Hippocampal formation (tissue), 2 donors: ENCODE data around the gene FAM13A.
A peak's percentile ranks its signal among the peaks of the same experiment; 100 is the strongest.
"Not testable (repeated sequence)": the region's sequence is repeated elsewhere in the genome, so short reads cannot be mapped to it uniquely, and the experiment has no call there.

Source experiments
- DNase-seq, 2 donors: peaks; one replicate each; lab custom pipeline; 2025; lab: John Stamatoyannopoulos, UW

Gene FAM13A

DNA sequence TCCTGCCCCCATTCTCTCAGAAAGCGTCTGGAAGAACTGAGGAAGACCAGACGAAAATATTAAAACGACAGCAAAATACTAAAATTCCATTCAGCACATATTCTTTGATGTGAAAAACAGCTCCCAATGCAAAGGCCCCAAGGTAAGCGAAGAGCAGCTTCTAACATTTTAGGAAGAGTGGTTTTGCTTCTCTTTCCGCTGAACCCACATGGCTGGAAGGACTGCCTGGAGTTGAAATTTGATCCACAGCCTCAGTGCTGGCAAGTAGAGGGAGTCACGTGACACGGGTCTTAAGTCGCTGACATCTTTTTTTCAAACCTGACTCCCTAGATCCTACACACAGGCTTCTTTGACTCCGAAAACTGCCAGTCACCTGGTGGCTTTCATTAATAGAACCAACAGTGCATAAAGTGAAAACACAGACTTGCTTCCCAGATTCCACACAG lies at the start of gene FAM13A:
TSS of gene FAM13A (minus strand) at position 233 of the 446 bp plus-strand sequence. CDS start at position 12, 221 bp downstream.
- peak; percentile 35 to 71 for DNase-seq

DNA sequence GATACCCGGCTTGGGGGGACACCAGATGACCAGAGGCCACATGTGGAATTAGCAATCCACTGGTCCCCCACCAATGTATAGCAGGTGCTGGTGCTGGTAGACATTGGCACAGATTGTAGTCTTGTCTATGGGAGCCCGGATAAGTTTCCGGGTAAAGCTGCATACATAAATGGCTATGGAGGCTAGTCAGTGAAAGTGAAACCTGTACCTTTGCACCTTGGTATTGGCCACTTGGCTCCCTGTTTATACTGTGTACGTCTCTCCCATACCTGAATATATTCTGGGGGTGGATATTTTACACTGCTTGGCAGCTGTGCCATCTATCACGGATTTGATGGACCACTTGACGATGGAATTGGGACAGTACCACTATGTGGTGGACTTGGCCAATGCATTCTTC lies 48.7 kb upstream of the FAM13A start:
- DNase-seq = no peak

DNA sequence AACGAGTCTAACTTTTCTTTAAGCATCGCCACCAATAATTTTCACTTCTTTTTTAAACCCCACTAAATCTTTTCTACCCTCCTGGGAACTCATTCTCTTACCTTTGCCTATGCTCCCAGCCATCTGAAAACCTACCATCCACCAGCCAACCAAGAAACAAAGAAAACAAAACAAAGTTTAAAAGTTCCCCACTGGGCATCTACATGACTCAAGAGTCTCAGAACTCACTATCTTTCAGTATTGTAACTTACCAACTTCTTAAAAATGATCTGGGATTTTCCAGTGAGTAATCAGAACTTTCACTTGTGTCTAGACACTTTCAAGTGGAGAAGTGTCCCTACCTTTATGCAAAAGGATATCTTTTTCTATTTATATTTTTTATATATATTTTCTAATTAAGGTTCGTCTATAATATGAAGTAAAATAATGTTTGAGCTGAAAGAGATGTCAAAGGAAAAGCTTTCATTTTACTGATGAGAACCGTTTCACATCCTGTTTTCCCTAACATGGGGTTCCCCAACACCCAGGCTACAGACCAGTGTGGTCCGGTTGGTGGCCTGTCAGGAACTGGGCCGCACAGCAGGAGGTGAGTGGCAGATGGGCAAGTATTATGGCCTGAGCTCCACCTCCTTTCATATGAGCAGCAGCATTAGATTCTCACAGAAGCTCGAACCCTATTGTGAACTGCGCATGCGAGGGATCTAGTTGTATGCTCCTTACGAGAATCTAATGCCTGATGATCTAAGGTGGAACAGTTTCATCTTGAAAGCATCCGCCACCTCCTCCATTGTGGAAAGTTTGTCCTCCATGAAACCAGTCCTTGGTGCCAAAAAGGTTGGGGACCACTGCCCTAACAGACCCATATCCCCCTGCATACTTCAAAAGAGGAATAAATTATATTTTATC lies 44.5 kb upstream of the FAM13A start:
- no peak for DNase-seq

DNA sequence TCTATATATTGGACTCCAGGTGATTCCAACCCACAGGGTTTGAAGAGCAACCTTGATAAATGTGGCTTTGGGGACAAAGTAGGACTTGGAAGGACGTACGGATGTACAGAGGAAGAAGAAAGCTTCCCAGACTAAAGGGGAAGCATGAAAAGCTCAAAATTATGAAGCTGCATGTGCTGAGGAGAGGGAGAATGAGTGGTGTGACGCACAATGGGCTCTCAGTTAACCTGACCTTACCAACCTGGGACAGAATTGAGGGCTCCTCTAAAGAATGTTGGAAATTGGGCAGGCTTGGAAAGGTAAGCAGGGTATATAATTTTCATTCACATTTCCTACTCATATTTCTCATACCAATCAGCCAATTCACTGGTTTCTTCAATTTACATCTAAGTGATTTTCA lies 43.9 kb upstream of the FAM13A start:
- DNase-seq = no peak

DNA sequence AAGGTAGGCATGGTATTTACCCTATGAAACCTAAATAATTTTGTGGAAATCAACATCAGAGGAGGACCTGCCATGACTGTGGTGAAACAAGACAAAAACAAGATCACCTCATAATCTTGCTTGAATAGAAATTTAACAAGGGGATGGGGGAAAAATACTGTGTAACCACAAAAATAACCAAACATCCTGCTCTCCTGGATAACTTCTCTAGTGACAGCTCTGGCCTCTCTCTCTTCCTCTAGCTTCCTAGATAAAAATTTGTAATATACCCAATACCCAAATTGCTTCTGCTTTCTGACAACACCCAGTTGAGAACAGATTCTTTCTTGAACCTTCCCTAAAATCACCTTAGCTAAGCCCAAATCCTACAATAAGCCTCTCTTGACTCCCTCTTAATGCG lies 42.5 kb upstream of the FAM13A start:
- no peak for DNase-seq

DNA sequence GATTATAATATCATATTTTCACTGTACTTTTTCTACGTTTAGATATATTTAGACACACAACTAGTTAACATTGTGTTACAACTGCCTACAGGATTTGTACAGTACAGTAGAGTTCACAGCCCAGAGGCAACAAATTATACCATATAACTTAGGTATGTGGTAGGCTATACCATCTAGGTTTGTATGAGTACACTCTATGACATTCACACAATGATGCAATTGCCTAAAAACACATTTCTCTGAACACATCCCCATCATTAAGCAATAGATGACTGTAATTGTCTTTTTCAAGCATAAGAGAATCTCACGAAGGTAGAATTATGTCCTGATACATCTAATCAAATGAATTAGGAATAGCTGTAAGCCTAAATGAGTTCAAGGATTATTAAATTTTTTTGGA lies 42.0 kb upstream of the FAM13A start:
- DNase-seq = no peak

DNA sequence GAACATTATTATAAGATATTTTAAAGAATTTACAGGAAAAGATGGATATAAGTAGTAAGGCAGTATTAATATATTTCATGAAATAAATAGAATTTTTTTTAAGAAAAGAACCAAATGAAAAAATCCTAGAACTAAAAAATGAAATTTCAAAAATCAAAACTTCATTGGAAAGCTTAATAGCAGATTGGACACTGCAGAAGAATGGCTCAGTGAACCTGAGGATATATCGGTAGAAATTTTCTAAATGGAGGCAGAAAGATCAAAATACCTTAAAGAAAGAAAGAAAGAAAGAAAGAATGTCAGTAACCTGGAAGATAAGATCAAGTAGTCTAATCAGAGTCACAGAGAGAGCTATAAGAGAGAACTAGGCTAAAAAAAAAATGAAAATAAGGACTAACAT lies 21.3 kb upstream of the FAM13A start:
- no peak for DNase-seq

DNA sequence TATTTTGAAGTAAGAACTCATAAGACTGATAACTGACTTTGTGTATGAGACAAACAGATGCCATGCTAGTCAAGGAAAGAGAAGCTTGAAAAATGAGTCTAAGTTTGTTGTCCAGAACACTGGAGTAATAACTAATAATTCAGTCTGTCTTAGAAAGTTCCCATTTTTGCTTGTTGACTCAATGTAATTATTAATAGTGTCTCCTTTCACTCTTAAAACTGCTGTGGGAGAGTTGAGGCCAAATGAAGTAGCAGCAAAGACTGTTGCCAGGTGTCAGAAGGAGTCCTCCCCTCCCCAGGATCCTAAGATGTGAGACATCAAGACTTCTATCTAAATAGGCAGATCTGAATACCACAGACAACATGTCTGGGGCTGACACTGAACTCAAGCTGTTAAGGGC lies 20.8 kb upstream of the FAM13A start:
- DNase-seq = no peak

DNA sequence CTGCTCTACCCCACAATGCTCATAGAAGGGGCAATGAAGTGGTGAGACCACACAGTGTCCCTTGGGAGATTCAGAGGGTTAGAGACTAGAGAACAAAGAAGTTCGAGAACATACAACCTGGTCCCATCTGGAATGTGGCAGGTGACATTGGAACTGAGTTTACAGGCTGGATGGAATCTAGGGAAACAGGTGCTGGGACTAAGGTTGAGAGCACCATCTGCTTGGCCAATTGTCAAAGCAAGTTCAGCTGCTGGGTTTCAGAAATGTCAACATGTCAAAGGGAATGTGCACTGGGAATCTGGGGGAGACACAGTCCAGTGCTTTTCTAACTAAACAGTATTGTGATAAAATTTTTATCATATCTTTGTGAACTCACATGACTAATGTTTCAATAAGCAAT lies 15.9 kb upstream of the FAM13A start:
- DNase-seq = no peak

DNA sequence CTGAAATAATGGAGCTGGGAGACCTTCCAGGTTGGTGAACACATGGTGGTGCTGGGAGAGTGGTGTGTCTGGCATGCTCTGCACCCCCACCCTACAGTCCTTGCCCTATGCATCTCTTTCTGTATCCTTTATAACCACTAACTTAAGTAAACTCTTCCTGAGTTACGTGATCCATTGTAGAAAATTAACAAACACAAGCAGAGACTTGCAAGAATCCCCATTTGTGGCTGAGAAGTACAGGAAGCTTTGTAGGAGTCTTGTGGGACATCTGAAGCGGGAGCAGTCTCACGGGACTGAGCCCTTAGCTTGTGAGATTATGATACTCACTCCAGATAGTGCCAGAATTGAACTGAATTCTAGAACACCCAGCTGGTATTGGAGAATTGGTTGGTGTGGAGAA lies 14.3 kb upstream of the FAM13A start:
- no peak for DNase-seq

DNA sequence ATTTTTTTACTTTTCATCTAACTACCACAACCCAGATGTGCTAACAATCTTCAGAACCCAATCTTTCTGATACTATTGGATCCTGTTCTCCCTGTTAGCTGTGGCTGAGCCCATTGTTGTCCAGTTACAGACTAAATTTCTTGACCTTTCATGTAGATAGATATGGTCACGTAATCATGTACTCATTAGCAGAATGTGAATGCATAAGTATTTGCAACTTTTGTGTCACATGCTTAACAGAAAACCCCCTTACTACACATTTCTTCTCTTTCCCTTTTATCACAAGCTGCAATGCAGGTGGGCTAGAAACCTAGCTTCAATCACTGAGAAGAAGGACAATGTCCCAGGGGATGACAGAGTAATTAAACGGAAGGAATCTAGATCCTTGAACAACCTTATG lies 13.1 kb upstream of the FAM13A start:
- no peak for DNase-seq

DNA sequence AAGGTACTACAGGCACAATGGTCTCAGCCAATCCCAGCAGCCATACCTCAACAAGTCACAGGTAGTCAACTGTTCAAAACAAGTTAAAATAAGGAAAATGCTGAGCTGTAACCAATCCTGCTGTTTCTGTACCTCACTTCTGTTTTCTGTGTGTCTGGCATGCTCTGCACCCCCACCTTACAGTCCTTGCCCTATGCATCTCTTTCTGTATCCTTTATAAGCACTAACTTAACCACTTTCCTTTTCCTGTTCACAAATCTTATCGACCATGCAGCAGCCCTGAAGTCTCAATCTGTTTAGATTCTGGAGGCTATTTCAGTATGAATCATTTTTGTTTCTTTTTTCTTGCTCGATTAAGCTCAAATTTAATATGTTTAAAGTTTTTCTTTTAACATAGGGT lies 12.5 kb upstream of the FAM13A start:
- DNase-seq = no peak

DNA sequence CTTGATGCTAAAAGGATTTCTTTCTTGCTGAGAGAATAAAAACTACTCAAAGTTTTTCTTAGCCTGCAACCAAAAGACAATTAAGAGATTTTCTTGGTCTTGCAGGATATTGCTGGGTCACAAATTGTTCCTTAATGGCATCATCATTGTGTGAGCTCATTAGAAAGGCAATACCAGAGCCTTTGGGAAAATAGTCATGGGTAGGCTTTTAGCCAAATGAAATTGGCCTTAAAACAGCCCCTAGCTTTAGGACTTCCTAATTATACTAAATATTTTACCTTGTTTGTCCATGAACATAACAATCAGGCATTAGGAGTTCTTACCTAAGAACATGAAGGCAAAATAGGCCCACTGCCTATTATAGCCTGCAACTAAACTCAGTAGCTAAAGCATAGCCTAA lies 10.4 kb upstream of the FAM13A start:
- no peak for DNase-seq

DNA sequence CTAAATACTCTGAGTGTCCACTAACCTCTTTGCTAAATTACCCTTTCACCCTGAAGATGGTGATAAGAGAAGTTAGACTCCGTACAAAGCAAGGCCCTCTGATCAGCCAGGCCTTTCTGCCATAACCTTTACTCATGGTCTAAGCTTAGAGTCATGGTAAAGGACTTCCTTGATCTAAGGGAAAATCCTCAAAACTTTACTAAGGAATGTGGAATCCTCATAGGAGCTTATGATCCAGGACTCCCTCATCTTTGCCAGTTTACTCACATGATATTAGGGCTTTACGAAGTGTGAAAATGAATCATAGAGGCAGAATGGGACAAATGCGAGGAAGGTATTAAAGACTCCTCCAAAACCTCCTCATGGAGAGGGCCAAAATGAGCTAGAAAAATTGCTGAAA lies 7.9 kb upstream of the FAM13A start:
- no peak for DNase-seq

DNA sequence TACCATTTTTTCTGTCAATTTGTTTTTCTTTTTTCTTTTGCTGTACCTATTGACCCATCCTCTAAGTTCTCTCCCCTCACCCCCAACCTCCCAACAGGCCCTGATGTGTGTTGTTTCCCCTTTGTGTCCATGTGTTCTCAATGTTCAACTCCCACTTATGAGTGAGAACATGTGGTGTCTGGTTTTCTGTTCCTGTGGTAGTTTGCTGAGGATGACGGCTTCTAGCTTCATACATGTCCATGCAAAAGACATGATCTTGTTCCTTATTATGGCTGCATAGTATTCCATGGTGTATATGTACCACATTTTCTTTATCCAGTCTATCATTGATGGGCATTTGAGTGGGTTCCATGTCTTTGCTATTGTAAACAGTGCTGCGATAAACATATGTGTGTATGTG lies 859 bp upstream of the FAM13A start:
- not testable (repeated sequence) for DNase-seq

DNA sequence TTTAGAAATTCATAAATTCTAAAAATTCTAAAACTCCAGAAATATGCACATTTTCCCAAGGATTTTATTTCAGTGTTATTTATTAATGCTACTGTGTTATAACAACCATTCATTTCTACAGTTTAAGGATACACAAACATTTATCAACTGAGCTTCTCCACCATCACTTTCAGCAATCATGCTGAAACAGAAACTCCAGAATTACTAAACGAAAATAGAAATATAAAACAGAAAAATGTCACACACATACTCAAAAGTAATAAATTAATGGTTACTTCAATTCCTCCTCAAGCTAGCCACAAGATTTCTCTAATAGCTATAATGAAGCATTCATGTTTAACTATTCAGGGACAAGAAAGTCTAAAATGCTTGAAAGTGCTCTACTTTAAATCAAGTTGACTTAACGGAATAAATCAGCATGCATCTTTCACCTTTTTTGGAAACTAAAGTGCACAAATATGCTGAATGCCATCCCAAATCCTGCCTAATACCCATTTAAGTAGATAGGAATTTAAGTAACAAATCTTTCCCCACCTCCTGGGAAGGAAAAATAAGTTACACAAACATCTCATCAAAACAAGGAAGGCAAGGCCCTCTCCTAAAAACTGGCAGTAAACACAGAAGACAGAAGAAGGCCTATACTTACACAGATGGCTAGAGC lies 563 bp downstream of the FAM13A start:
- DNase-seq = no peak

DNA sequence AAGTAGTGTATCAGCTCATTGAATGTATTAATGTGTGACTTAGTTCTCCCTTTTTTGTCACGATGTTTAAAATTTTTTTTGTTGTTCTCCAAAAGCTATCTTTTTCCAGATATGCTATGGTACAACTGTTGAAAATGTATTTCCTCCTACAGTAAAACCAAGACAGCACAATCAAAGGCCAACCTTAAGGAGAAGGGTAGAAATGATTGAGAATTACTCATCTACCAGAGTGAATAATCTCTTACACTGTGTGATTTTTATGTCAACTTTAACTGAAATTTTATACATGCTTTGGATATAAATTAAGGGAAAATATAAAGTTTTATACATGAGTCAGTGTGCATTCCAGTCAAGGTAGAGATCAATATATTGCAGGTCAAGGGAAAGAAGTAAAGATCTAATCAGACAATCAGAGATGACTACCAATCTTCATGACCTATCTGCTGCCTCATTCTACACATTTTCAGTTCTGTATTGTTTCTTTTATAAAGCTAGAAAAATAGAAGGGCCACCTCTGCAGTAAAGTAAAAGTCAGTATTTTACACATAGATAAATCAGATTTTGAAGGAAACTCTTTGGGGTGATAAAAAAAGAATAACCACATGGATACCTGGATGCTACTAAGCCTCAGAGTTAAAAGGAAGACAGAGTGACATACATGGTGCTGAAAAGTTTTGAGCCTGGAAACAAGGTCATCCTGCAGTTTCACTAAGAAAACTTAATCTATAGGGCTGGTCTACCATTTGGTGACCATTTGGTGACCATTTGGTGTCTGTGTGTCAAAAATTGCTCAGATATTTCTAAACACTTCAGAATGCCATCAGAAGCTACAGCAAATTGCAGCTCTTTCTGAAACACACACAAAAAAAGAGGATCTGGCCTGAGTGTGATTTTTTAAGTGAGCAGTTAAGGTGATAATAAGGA lies 1.6 kb downstream of the FAM13A start:
- no peak for DNase-seq

DNA sequence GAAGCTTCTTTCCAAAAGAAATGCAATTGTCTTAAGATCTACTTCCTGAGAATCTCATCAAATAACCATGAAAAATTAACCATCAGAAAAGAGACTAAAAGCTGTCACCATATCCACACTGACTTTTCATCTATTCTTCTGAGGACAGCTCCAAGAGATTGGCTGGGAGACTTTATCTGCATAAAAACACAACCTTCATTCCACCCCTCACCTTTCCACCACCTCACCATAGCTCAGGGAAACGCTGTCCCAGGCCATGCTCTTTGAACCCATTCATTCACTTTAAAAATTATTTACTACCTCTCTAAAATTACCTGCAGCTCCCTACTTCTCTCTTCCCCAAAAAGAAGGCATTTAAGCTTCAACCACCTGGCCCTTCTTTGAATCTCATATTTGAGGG lies 2.4 kb downstream of the FAM13A start:
- DNase-seq = no peak

DNA sequence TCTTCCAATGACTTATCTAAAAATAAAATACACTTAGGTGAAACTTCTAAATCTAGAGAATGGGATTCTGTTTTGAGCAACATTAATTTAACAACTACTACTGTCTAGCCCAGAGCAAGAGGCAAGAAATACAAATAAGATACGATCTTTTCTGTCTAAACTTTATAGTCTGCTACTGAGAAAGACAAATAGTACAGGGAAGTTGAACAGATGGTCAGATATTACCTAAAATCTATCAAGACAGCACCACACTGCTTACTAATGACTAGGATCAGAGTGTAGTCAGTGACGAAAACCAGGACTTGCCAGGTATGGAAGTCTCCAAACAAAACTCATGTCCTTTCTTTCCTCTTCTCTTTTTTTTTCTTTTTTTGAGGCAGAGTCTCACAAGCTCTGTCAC lies 7.1 kb downstream of the FAM13A start:
- DNase-seq = no peak

DNA sequence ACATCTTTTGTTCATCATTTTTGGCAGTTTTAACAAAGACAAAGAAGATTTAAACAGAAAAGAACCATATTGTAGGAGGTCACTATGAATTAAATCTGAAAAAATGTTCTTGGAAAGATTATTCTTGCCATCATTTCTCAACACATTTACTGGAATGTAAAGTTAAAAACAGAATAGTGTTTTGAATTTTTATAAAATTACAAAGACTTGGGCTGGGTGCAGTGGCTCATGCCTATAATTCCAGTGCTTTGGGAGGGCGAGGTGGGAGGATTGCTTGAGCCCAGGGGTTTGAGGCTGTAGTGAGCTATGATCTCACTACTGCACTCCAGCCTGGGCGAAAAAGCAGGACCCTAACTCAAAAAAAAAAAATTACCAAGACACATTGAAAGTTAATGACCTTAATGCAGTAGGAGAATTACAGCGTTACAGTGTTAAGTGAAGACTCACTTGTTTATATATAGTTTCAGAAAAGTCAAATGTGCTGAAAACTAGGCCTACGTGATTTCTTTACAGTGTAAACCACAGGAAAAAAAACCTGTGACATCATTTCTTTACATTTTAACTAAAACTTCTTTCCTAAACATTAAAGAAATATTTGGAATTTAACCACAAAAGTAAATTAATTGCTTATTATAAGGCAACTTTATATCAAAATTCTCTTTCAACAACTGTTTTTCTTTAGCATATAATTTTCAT lies 7.9 kb downstream of the FAM13A start:
- no peak for DNase-seq

DNA sequence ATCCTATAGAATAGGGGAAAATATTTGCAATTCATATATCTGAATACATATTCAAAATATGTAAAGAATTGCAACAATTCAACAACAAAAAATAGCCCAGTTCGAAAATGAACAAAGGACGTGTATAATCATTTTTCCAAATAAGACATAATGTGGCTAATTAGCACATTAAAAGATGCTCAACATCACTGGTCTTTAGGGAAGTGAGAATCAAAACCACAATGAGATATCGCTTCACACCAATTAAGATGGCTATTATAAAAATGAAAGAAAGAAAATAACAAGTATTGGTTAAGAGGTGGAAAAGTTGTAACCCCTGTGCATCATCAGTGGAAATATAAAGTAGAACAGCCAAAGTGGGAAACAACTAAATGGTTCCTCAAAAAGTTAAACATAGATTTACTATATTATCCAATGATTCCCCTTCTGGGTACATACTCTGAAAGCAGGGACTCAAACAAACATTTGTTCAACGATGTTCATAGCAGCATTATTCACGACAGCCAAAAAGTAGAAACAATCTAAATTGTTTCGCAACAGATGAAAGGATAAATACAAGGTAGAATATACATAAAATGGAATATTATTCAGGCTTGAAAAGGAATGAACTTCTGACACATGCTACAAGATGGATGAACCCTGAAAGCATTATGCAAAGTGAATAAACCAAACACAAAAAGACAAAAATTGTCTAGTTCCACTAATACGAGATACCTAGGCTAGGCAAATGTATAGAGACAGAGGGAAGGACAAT lies 12.7 kb downstream of the FAM13A start:
- DNase-seq = no peak
